LNCAP (cell line): ENCODE results near the gene NDUFA13.

Source experiments
- CTCF ChIP-seq: fragments of 450-650 bp; IDR thresholded peaks from 2 replicates; pipeline ENCODE4 v1.5.1; 2017; ENCODE audit warnings: mild to moderate bottlenecking

The NDUFA13 gene

GRCh38 chr19:19523177-19523576, 7.2 kb downstream of the NDUFA13 start:
- TF ChIP-seq CTCF, result no peak

- no peak for TF ChIP-seq CTCF
Observed at GRCh38 chr19:19524053-19524452, 8.0 kb downstream of the NDUFA13 start.

GRCh38 chr19:19525611-19526380, 9.8 kb downstream of the NDUFA13 start:
- TF ChIP-seq CTCF, result no peak

- no peak for TF ChIP-seq CTCF
Observed at GRCh38 chr19:19526581-19527370, 10.8 kb downstream of the NDUFA13 start.

GRCh38 chr19:19527371-19527656, 11.3 kb downstream of the NDUFA13 start:
- no peak for TF ChIP-seq CTCF

GRCh38 chr19:19527674-19528625, 11.9 kb downstream of the NDUFA13 start:
- no peak for TF ChIP-seq CTCF

GRCh38 chr19:19528721-19529490, 12.9 kb downstream of the NDUFA13 start, which contains the start of gene YJEFN3:
TSS of gene YJEFN3 (plus strand) at chr19:19528911. CDS start at chr19:19528933, 22 bp downstream.
- TF ChIP-seq CTCF, result no peak
